ENCODE results near the gene ZNF79.

- TF ChIP-seq CTCF (IDR thresholded peaks at IDR 0.05; ENCODE audit: insufficient read depth, low read length, poor library complexity, severe bottlenecking) (peak; percentile 44), EZH2phosphoT487 (conservative IDR thresholded peaks at IDR 0.05; ENCODE audit: low read length) (no peak)
Observed at GRCh38 chr9:127397646-127398274, 26.4 kb upstream of the ZNF79 start.
